ENCODE measurements around the gene PER2.

PER2 gene

GRCh38 chr2:238243496-238244076 is 44.8 kb downstream of the PER2 start:
- DNase-seq = no peak

- no peak for DNase-seq
Observed at GRCh38 chr2:238242731-238243495, 45.5 kb downstream of the PER2 start.

- no peak for DNase-seq
Observed at GRCh38 chr2:238241970-238242369, 46.4 kb downstream of the PER2 start.

GRCh38 chr2:238240757-238241711 is 47.4 kb downstream of the PER2 start:
- DNase-seq = no peak

- DNase-seq = peak; percentile 84
Observed at GRCh38 chr2:238239863-238240756, 48.3 kb downstream of the PER2 start, which contains the start of gene HES6. Gene HES6 (minus strand): TSS chr2:238240038. CDS start chr2:238239905, 133 bp downstream.

DNA sequence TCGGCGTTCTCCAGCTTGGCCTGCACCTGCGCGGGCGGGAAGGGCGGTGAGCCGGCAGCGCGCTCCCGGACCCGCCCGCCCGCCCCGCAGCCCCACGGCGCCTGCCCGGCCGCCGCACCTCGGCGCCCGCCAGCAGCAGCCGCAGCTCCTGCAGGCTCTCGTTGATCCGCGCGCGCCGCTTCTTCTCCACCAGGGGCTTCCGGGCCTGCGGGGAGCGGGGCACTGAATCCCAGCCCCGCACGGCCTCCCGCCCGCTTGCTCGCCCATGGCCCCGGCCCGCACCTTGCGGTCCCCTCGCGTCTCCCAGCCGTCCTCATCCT is 48.9 kb downstream of the PER2 start:
- DNase-seq = peak; percentile 16

DNA sequence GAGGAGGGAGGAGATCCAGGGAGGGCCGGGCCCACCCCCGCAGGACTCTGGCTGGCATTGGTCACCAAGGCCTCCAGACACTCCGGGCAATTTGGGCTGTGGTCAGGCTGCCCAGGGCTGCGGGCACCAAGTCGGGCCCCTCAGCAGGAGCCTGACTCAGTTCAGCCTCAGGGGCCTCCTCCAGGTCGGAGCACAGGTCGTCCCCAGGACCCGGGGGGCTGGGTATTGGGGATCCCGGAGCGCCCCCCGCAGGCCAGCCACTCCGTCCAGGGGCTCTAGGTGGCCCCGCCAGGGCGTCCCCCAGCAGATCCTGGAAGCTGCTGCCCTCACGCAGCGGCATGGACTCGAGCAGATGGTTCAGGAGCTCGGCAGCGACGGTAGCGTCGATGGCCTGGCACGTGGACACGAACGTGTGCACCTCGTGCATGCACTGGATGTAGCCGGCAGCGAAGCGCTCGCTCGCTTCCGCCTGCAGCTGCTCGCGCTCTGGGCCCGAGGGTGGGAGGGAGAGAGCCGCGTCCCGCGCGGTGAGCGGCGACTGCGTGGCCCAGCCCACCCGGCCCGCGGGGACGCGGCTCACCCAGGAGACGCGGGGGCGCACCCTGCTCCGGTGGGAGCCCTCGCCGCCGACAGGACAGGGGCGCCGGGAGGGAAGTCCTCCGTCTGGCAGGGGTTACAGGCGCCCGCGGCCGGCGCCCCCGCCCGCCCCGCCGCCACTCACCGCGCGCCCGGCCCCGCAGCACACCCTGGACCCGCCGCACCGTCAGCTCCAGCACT is 49.5 kb downstream of the PER2 start:
- peak; percentile 28 for DNase-seq

DNA sequence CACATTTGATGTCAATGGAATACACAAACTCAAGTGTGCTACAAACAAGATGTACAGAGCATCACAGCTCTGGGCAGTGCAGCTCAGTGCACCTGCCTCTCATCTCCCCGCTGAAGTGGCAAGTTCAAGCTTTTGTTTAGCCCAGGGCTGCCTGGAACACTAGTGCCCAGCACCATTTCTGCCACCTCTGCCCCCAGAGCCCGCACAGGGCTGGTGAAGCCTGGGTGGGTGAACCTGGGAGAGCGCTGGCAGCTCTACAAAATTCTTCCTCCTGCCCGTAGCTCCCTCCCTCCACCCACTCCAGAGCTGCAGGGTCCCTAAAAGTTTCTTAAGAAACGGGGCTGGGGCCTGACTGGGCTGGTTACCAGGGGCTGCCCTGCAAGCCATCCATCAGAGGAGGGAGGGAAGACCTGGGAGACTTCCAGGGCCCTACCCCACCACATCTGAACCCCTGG is 50.1 kb downstream of the PER2 start:
- no peak for DNase-seq

DNA sequence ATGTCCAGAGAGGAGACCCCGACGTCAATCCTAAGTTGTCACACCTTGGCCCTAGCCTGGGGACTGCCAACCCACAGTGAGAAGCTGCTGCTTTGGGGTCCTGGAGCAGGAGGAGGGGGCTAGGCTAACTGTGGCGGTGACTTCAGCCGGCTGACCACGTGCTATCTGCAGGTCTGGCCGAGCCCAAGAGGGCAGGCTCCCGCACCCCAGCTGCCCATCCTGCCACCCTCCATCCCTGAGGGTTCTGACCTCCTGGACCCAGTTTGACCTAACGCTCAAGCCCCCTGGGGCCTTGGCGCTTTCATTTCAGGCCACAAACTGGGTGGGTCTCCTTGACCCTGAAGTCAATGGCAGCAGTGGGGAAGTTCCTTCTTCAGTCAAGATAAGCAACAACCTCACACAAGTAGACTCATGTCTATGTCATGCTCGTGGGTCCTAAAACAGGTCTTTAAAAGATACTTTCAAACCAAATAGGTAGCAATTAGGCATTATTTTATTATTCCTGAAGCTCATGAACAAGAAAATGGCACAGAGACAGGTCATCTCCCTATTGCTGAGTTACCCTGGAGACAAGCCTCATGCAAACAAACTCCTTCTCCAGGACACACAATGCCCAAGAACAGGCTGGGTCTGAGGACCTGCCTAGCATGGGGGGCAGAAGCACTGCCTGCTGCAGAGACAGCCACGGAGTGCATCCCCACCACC is 50.8 kb downstream of the PER2 start:
- no peak for DNase-seq

DNA sequence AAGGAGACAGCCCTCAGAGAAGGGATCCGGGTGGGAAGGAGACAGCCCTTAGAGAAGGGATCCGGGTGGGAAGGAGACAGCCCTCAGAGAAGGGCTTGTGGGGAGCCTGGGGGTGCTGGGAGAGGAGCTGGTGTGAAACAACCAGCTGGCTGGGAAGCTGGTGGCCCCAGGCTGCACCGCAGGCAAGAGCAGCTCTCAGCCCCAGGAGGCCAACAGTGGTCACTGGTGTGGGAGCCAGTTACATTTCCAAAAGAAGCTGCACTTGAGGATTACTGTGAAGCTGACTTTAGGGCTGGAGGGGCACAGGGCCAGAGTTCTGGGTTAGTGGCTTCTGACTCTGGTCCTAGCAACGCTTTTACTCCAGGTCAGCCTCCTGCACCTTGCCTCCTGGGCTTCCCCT is 51.8 kb downstream of the PER2 start:
- DNase-seq = no peak

- no peak for DNase-seq
Observed at GRCh38 chr2:238235856-238236255, 52.6 kb downstream of the PER2 start.

DNA sequence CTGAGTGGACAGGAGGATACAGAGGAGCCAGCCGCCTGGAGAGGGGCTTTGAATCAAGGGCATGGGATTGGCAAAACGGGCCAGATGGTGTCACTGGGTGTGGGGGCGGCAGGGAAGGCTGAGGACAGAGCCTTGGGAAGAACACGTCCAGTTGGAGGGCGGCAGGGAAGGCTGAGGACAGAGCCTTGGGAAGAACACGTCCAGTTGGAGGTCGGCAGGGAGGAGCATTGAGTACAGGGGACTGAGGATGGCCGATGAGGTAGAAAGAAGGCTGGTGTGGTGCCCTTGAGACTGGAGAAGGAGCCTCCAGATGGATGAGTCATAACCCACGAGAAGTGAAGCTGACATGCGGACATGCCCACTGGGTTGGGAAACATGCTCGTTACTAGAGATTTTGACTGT is 53.1 kb downstream of the PER2 start:
- DNase-seq = no peak

GRCh38 chr2:238233625-238234024 is 54.8 kb downstream of the PER2 start:
- no peak for DNase-seq

GRCh38 chr2:238231809-238232208 is 56.6 kb downstream of the PER2 start:
- DNase-seq = no peak

GRCh38 chr2:238231251-238231793 is 57.1 kb downstream of the PER2 start:
- peak; percentile 75 for DNase-seq

- no peak for DNase-seq
Observed at GRCh38 chr2:238230699-238231098, 57.7 kb downstream of the PER2 start.

GRCh38 chr2:238228700-238229099 is 59.7 kb downstream of the PER2 start:
- no peak for DNase-seq

GRCh38 chr2:238227587-238228032 is 60.8 kb downstream of the PER2 start:
- no peak for DNase-seq

DNA sequence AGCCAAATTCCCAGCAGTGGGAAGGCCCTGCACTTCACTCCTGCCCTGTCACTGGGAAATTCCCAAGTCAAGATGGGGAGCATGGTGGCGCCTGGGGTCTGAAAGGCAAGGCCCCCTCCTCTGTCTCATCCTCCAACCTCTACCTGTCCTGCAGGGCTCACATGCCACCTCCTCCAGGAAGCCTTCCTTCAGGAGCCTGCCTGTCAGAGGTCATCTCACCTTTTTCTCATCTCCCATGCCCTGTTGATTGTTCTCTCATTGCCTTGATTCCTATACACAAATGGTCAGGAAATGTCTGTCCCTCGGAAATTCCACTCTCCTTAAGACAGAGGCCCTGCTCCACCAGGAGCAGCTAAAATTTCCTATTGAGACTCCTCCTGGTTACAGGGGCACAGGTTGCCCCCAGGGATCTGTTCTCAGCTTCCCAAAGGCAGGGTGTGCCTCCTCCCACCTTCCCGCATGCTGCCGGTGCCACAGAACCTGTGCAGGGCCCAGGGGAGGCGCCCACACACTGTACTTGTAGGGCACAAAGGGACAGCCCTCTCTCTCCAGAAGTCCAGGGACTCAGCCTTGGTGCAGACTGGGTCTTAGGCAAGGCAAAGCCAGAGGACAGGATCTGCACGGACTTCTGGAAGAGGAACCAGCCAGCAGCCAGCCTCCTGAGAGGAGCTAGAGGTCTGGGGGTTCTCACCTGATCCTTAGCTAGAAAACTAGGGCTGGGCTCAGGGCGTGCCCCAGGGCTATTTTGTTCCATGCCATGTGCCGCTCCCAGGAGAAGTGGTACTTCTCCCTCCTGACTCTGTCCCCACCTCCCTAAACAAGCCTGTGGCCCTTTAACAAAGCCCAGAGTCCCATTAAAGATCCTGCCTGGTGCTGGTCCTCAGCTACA is 61.5 kb downstream of the PER2 start:
- DNase-seq = no peak
